ENCODE measurements around the gene SPECC1.

- TF ChIP-seq, protein P1, sequence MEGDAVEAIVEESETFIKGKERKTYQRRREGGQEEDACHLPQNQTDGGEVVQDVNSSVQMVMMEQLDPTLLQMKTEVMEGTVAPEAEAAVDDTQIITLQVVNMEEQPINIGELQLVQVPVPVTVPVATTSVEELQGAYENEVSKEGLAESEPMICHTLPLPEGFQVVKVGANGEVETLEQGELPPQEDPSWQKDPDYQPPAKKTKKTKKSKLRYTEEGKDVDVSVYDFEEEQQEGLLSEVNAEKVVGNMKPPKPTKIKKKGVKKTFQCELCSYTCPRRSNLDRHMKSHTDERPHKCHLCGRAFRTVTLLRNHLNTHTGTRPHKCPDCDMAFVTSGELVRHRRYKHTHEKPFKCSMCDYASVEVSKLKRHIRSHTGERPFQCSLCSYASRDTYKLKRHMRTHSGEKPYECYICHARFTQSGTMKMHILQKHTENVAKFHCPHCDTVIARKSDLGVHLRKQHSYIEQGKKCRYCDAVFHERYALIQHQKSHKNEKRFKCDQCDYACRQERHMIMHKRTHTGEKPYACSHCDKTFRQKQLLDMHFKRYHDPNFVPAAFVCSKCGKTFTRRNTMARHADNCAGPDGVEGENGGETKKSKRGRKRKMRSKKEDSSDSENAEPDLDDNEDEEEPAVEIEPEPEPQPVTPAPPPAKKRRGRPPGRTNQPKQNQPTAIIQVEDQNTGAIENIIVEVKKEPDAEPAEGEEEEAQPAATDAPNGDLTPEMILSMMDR (IDR thresholded peaks at IDR 0.05; ENCODE audit: low read depth, low read length, poor library complexity, severe bottlenecking) = no peak
- TF ChIP-seq EZH2phosphoT487 (IDR thresholded peaks at IDR 0.05; ENCODE audit: borderline replicate concordance, low read length) = no peak
These were observed 207.7 kb downstream of the SPECC1 start for GRCh38 chr17:20216853-20217252.
